HCT116 (cell line): Measurements from ENCODE around the gene IFI35. TPM values are rescaled to one million over a fixed set of nuclear protein-coding genes. Genes with fewer than 3 reads are reported as not detected.

Experiments used
- ATAC-seq: fragments of 200-7000 bp; cut with Tn5 transposase; 2 replicates; pipeline ENCODE4 v1.9.1; 2020; ENCODE audit warnings: mild to moderate bottlenecking, moderate library complexity
- BruUV-seq: library from RNA; stranded (reverse); fragments of 400-500 nt; replicated peaks from 2 replicates; lab custom pipeline; 2021; lab: Mats Ljungman, UMichigan
- CTCF ChIA-PET: fragments of 300-600 bp; sonication (Branson Sonifier 250); formaldehyde crosslinking; loops from one replicate; lab custom pipeline; 2021; ENCODE audit warnings: antibody characterized with exemption; lab: Charles Lee
- POLR2A ChIA-PET: fragments of 300-600, 350-600 bp; sonication (Branson Sonifier 250); formaldehyde crosslinking; loops from one replicate; lab custom pipeline; 2021; ENCODE audit warnings: antibody characterized with exemption; lab: Charles Lee
- RAD21 ChIA-PET, 2 experiments: fragments of 300-600 bp; sonication (Branson Sonifier 250); formaldehyde crosslinking; loops; one replicate each; lab custom pipeline; 2023; ENCODE audit warnings: low total read pairs in 2 of 2; ENCODE audit not compliant: uncharacterized antibody in 2 of 2, unreplicated experiment in 2 of 2, low non-redundant PET in 1 of 2; lab: Charles Lee
- DNase-seq: peaks from one replicate; pipeline ENCODE4 v3.0.0-alpha.2; 2010; ENCODE audit warnings: low read depth, low spot score
- H2AFZ ChIP-seq: fragments of 200-600 bp; shearing (Covaris generic), sonication (generic); 2 replicates; pipeline ENCODE4 v1.6.1; 2017; ENCODE audit warnings: low read depth, mixed run types, mixed read lengths, antibody characterized with exemption, low read length; ENCODE audit not compliant: poor library complexity, severe bottlenecking
- H3K27ac ChIP-seq: 2 replicates; pipeline ENCODE4 v1.5.1; 2012; ENCODE audit warnings: low read depth, low read length
- H3K27me3 ChIP-seq: fragments of 200-600 bp; sonication (generic); 2 replicates; pipeline ENCODE4 v1.6.1; 2016; ENCODE audit warnings: mixed run types, low read length, mixed read lengths; ENCODE audit not compliant: insufficient read depth
- H3K36me3 ChIP-seq, 2 experiments: fragments of 200-500 bp in 1 of 2; fragments of 200-600 bp in 1 of 2; sonication (Bioruptor generic) in 1 of 2; sonication (generic) in 1 of 2; 2 replicates each; pipeline versions ENCODE4 v1.5.1 to v1.6.1; 2014 to 2016; ENCODE audit warnings: low read length in 2 of 2, inconsistent platforms in 1 of 2, mixed read lengths in 1 of 2, mixed run types in 1 of 2; ENCODE audit not compliant: insufficient read depth in 2 of 2, control insufficient read depth in 1 of 2
- H3K4me1 ChIP-seq, 2 experiments: fragments of 200-600 bp in 1 of 2; sonication (generic) in 1 of 2; 2 replicates each; pipeline versions ENCODE4 v1.5.1 to v1.6.1; 2012 to 2017; ENCODE audit warnings: low read length in 2 of 2, inconsistent platforms in 1 of 2, mild to moderate bottlenecking in 1 of 2, mixed read lengths in 1 of 2, mixed run types in 1 of 2, moderate library complexity in 1 of 2; ENCODE audit not compliant: insufficient read depth in 2 of 2, control insufficient read depth in 1 of 2
- H3K4me2 ChIP-seq: fragments of 200-600 bp; sonication (generic); 2 replicates; pipeline ENCODE4 v1.6.1; 2017; ENCODE audit warnings: mixed run types, low read length, mixed read lengths
- H3K4me3 ChIP-seq, 2 experiments: fragments of 200-600 bp in 1 of 2; sonication (generic) in 1 of 2; replicated peaks in 1 of 2; 2 replicates each; pipeline ENCODE4 v1.5.1; 2011 to 2016; ENCODE audit warnings: low read length in 2 of 2, control low read depth in 1 of 2, low read depth in 1 of 2, mild to moderate bottlenecking in 1 of 2, mixed read lengths in 1 of 2, mixed run types in 1 of 2
- H3K79me2 ChIP-seq: fragments of 200-600 bp; sonication (generic); 2 replicates; pipeline ENCODE4 v1.6.1; 2017; ENCODE audit warnings: mild to moderate bottlenecking, mixed run types, low read length, moderate library complexity, mixed read lengths; ENCODE audit not compliant: insufficient read depth
- H3K9ac ChIP-seq: fragments of 200-600 bp; sonication (generic); 2 replicates; pipeline ENCODE4 v1.6.1; 2016; ENCODE audit warnings: low read length, mixed read lengths
- H3K9me2 ChIP-seq: fragments of 200-600 bp; sonication (generic), shearing (Covaris generic); 2 replicates; pipeline ENCODE4 v1.6.1; 2017; ENCODE audit warnings: mixed run types, mild to moderate bottlenecking, moderate library complexity; ENCODE audit not compliant: insufficient read depth
- H3K9me3 ChIP-seq, 2 experiments: fragments of 200-500 bp in 1 of 2; fragments of 200-600 bp in 1 of 2; sonication (Bioruptor generic) in 1 of 2; sonication (generic) in 1 of 2; 2 replicates each; pipeline ENCODE4 v1.6.1; 2014 to 2017; ENCODE audit warnings: low read length in 2 of 2, mixed read lengths in 2 of 2, inconsistent platforms in 1 of 2, low read depth in 1 of 2, mild to moderate bottlenecking in 1 of 2, mixed run types in 1 of 2, moderate library complexity in 1 of 2; ENCODE audit not compliant: control insufficient read depth in 1 of 2, insufficient read depth in 1 of 2
- H4K20me1 ChIP-seq: fragments of 200-600 bp; sonication (generic), shearing (Covaris generic); 2 replicates; pipeline ENCODE4 v1.6.1; 2017; ENCODE audit warnings: mixed run types, mild to moderate bottlenecking, moderate library complexity; ENCODE audit not compliant: insufficient read depth
- SRF ChIP-seq: IDR thresholded peaks from 2 replicates; pipeline ENCODE4 v1.6.1; 2012; ENCODE audit warnings: low read depth
- intact Hi-C: fragments of 100-400 bp; cut with micrococcal nuclease; formaldehyde crosslinking; loops from 2 replicates; pipeline ENCODE4 v1.10.0; 2022
- total RNA-seq: library from RNA; stranded (reverse); gene quantifications from one replicate; pipeline ENCODE4 v1.2.1, GENCODE V29; 2021; ENCODE audit not compliant: unreplicated experiment
- TF ChIP-seq, protein P1 (sequence below): IDR thresholded peaks from 2 replicates; pipeline ENCODE4 v1.6.1; 2012; ENCODE audit warnings: low read depth
- TF ChIP-seq, protein P2 (sequence below): IDR thresholded peaks from 2 replicates; pipeline ENCODE4 v1.6.1; 2011; ENCODE audit warnings: mild to moderate bottlenecking, low read length, moderate library complexity; ENCODE audit not compliant: insufficient replicate concordance; ENCODE audit errors: extremely low read depth

IFI35 gene
- total RNA-seq, 1 experiment from 2014 or later: 14.8 TPM

DNA sequence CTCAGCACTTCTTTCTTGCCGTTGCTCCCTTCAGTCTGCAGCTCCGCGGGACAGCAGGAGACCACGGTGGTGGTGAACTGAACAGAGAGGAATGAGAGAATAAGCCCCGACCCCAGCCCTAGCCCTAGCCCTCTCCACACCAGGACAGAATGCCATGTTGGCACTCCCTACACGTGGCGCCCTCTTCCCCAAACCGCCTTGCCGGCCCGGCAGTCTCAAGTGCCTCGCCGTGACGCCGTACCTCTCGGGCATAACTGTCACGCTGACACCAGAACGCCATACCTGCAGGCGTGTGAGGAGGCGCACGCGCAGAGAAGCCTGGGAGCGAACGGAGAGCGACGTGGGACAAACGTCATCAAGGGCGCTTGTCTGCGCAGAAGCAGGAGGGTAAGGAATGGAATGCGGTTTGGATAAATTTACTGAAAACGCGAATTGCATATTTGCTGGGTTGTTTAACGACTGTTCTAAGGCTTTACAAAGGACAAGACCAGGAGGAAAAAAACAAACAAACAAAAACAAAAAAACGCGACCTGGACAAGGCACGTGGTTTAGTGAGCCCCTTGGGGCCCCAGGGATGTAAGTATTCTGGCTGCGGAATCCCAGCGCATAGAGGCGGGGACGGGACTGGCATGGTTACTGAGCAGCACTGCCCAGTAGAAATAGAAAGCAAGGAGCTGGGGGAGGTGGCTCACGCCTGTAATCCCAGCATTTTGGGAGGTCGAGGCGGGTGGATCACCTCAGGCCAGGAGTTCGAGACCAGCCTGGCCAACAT lies 42.2 kb upstream of the IFI35 start, which contains the start of gene AARSD1 (continued):
- TF ChIP-seq, protein P1, sequence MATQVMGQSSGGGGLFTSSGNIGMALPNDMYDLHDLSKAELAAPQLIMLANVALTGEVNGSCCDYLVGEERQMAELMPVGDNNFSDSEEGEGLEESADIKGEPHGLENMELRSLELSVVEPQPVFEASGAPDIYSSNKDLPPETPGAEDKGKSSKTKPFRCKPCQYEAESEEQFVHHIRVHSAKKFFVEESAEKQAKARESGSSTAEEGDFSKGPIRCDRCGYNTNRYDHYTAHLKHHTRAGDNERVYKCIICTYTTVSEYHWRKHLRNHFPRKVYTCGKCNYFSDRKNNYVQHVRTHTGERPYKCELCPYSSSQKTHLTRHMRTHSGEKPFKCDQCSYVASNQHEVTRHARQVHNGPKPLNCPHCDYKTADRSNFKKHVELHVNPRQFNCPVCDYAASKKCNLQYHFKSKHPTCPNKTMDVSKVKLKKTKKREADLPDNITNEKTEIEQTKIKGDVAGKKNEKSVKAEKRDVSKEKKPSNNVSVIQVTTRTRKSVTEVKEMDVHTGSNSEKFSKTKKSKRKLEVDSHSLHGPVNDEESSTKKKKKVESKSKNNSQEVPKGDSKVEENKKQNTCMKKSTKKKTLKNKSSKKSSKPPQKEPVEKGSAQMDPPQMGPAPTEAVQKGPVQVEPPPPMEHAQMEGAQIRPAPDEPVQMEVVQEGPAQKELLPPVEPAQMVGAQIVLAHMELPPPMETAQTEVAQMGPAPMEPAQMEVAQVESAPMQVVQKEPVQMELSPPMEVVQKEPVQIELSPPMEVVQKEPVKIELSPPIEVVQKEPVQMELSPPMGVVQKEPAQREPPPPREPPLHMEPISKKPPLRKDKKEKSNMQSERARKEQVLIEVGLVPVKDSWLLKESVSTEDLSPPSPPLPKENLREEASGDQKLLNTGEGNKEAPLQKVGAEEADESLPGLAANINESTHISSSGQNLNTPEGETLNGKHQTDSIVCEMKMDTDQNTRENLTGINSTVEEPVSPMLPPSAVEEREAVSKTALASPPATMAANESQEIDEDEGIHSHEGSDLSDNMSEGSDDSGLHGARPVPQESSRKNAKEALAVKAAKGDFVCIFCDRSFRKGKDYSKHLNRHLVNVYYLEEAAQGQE: no peak
- TF ChIP-seq, protein P2, sequence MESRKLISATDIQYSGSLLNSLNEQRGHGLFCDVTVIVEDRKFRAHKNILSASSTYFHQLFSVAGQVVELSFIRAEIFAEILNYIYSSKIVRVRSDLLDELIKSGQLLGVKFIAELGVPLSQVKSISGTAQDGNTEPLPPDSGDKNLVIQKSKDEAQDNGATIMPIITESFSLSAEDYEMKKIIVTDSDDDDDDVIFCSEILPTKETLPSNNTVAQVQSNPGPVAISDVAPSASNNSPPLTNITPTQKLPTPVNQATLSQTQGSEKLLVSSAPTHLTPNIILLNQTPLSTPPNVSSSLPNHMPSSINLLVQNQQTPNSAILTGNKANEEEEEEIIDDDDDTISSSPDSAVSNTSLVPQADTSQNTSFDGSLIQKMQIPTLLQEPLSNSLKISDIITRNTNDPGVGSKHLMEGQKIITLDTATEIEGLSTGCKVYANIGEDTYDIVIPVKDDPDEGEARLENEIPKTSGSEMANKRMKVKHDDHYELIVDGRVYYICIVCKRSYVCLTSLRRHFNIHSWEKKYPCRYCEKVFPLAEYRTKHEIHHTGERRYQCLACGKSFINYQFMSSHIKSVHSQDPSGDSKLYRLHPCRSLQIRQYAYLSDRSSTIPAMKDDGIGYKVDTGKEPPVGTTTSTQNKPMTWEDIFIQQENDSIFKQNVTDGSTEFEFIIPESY: no peak

GRCh38 chr17:42967925-42968324 lies 38.7 kb upstream of the IFI35 start:
- Histone ChIP-seq H3K4me3 (no peak overlapping the region), H3K27ac (no peak overlapping the region), H3K36me3 (no peaks in the 10 kb centered on the region), H3K4me1 (peaks cover 8 to 18% of the 10 kb centered on the region in 2 experiments; a peak in 3 of 4 replicates), H3K4me2 (no peak overlapping the region), H3K9me3 (no peaks in the 10 kb centered on the region), H2AFZ (no peak overlapping the region), H3K9me2 (no peaks in the 10 kb centered on the region), H3K9ac (no peak overlapping the region), H3K27me3 (no peaks in the 10 kb centered on the region), H3K79me2 (peaks cover 13% of the 10 kb centered on the region), H4K20me1 (no peaks in the 10 kb centered on the region)
- DNase-seq (no peak), ATAC-seq (no peak)
- intact Hi-C loops: no loop called here
- RAD21 ChIA-PET: no interaction called here
- CTCF ChIA-PET: no interaction called here
- TF ChIP-seq, protein P2: no peak
- TF ChIP-seq SRF: no peak
- no TSS peak for BruUV-seq
- POLR2A ChIA-PET: interaction anchor here (1.2 to 1.4 kb wide), 2 partner anchors 30 to 342 kb away, joined by 3 read pairs; no protein-coding TSS in a partner anchor
